ENCODE results near the gene ITGB5.

DNA sequence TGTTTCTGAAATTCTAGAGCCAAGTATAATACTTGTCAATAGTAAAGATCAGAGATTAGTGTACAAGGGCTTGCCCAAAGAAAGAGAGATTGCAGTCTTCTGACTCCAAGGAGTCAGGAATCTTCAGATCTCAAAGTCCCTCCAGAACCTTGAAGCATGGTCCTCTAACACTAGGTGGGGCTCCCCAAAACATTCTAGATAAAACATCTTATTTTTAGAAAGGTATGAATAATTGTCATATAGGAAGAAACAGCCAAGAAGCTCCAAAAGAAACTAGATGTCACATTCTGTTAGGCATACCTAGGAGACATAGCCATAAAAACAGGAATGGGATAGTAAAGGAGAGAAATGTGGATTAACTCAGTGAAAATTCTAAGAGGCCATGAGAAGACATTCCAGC, 36.7 kb upstream of the ITGB5 start:
- TF ChIP-seq, protein P1, sequence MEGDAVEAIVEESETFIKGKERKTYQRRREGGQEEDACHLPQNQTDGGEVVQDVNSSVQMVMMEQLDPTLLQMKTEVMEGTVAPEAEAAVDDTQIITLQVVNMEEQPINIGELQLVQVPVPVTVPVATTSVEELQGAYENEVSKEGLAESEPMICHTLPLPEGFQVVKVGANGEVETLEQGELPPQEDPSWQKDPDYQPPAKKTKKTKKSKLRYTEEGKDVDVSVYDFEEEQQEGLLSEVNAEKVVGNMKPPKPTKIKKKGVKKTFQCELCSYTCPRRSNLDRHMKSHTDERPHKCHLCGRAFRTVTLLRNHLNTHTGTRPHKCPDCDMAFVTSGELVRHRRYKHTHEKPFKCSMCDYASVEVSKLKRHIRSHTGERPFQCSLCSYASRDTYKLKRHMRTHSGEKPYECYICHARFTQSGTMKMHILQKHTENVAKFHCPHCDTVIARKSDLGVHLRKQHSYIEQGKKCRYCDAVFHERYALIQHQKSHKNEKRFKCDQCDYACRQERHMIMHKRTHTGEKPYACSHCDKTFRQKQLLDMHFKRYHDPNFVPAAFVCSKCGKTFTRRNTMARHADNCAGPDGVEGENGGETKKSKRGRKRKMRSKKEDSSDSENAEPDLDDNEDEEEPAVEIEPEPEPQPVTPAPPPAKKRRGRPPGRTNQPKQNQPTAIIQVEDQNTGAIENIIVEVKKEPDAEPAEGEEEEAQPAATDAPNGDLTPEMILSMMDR (IDR thresholded peaks at IDR 0.05; ENCODE audit: low read length), result no peak
- TF ChIP-seq EZH2 (IDR thresholded peaks at IDR 0.05; ENCODE audit: borderline replicate concordance, low read length), result no peak

Measured in OCI-LY1 (cell line).